Parathyroid adenoma (tissue), 2 donors: Measurements from ENCODE around the gene THRA.

Source experiments
- H2AFZ ChIP-seq: fragments of 300-600 bp; sonication (generic); one replicate; pipeline ENCODE4 v1.7.0; 2017; ENCODE audit warnings: antibody characterized with exemption, mild to moderate bottlenecking
- H3K27ac ChIP-seq: fragments of 300-600 bp; sonication (generic); one replicate; pipeline ENCODE4 v1.7.0; 2017
- H3K27me3 ChIP-seq: fragments of 300-600 bp; sonication (generic); one replicate; pipeline ENCODE4 v1.7.0; 2017; ENCODE audit warnings: low read length; ENCODE audit not compliant: control insufficient read depth, insufficient read depth
- H3K36me3 ChIP-seq: fragments of 300-600 bp; sonication (generic); one replicate; pipeline ENCODE4 v1.7.0; 2017; ENCODE audit warnings: low read length; ENCODE audit not compliant: control insufficient read depth, insufficient read depth
- H3K4me1 ChIP-seq: fragments of 300-600 bp; sonication (generic); one replicate; pipeline ENCODE4 v1.7.0; 2017; ENCODE audit warnings: control low read depth
- H3K4me2 ChIP-seq: fragments of 300-600 bp; sonication (generic); one replicate; pipeline ENCODE4 v1.7.0; 2017; ENCODE audit warnings: low read length
- H3K4me3 ChIP-seq: fragments of 300-600 bp; sonication (generic); one replicate; pipeline ENCODE4 v1.7.0; 2017; ENCODE audit warnings: low read depth, low read length
- H3K79me2 ChIP-seq: fragments of 300-600 bp; sonication (generic); one replicate; pipeline ENCODE4 v1.7.0; 2017; ENCODE audit warnings: control low read depth
- H3K9ac ChIP-seq: fragments of 300-600 bp; sonication (generic); one replicate; pipeline ENCODE4 v1.7.0; 2017; ENCODE audit warnings: mild to moderate bottlenecking
- H3K9me3 ChIP-seq: fragments of 300-600 bp; sonication (generic); one replicate; pipeline ENCODE4 v1.7.0; 2017; ENCODE audit warnings: low read length; ENCODE audit not compliant: control insufficient read depth
- CTCF ChIP-seq: fragments of 300-600 bp; sonication (generic); IDR thresholded peaks from one replicate; pipeline ENCODE4 v1.7.0; 2017; ENCODE audit warnings: antibody characterized with exemption, mild to moderate bottlenecking
- donor health status: primary hyperparathyroidism.

The THRA gene

DNA sequence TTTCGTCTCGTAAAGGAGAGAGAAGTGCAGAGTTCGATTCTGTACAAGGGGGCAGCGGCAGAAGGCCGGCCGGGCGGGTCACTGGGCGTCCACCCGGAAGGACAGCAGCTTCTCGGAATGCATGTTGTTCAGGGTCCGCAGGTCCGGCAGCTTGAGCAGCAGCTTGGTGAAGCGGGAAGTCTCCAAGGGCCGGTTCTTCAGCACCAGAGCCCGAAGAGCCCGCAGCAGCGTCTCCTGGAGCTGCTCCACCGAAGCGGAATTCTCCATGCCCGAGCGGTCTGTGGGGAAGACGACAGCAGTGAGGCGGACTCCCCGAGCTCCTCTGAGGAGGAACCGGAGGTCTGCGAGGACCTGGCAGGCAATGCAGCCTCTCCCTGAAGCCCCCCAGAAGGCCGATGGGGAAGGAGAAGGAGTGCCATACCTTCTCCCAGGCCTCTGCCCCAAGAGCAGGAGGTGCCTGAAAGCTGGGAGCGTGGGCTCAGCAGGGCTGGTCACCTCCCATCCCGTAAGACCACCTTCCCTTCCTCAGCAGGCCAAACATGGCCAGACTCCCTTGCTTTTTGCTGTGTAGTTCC is 30.3 kb downstream of the THRA start:
- Histone ChIP-seq H3K9ac (no peak overlapping the region), H3K36me3 (no peaks in the 10 kb centered on the region), H3K9me3 (no peaks in the 10 kb centered on the region), H3K27me3 (no peaks in the 10 kb centered on the region), H3K79me2 (no peaks in the 10 kb centered on the region), H3K4me2 (no peak overlapping the region), H3K4me3 (no peak overlapping the region), H2AFZ (no peak overlapping the region), H3K27ac (no peak overlapping the region), H3K4me1 (peaks cover 4% of the 10 kb centered on the region)
- TF ChIP-seq CTCF = no peak

DNA sequence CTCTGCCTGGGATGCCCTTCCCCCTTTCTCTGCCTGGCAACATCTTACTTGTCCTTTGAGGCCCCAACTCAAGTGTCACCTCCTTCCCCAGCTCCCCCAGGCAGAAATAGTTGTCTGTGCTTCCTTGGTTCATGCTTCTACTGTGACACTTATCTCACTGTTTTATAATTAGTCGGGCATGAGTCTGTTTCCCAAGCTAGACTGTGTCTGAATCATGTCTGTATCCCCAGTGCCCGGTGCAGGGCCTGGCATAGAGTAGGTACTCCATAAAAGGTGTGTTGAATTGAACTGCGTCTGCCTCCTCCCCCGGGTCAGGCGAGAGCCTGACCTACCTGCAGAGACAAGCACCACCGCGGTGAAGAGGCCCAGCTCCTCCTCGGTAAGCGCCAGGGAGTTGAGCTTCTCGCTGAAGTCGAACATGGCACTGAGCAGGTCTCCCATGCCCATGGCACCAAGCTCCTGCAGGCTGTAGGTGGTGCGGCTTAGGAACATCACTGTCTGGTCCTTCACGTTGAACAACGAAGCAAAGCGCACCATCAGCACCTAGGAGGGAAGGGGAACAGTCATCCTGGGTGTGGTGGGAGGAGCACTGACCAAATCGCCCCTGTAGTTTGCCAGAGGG is 30.9 kb downstream of the THRA start:
- Histone ChIP-seq H2AFZ (no peak overlapping the region), H3K9me3 (no peaks in the 10 kb centered on the region), H3K27ac (no peak overlapping the region), H3K4me2 (no peak overlapping the region), H3K9ac (no peak overlapping the region), H3K4me1 (peaks cover 9% of the 10 kb centered on the region), H3K36me3 (no peaks in the 10 kb centered on the region), H3K27me3 (no peaks in the 10 kb centered on the region), H3K79me2 (no peaks in the 10 kb centered on the region), H3K4me3 (no peak overlapping the region)
- TF ChIP-seq CTCF = no peak

DNA sequence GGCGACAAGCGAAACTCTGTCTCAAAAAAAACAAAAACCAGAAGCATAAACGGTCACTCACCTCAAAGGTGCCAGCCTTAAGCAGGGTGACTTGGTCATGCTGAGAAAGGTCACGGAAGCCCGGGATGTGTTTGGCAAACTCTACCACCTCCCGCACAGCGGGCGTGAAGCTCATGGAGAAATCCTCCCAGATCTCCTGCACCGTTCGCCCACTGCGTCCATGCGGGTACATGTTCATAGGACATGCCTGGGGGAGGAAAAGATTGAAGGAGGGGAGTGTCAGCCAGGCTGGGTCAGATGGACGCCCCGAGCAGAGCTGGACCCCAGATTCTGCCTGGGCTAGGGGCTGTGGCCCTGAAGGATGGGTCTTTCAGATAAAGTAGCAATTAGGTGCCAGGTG is 32.1 kb downstream of the THRA start:
- H3K4me1 ChIP-seq = peaks cover 9% of the 10 kb centered on the region
- H3K9me3 ChIP-seq = no peaks in the 10 kb centered on the region
- no peak overlapping the region for H2AFZ ChIP-seq
- H3K4me2 ChIP-seq = no peak overlapping the region
- no peak for TF ChIP-seq CTCF
- no peak overlapping the region for H3K9ac ChIP-seq
- H3K79me2 ChIP-seq = no peaks in the 10 kb centered on the region
- H3K27ac ChIP-seq = no peak overlapping the region
- H3K4me3 ChIP-seq = no peak overlapping the region
- no peaks in the 10 kb centered on the region for H3K27me3 ChIP-seq
- no peaks in the 10 kb centered on the region for H3K36me3 ChIP-seq

DNA sequence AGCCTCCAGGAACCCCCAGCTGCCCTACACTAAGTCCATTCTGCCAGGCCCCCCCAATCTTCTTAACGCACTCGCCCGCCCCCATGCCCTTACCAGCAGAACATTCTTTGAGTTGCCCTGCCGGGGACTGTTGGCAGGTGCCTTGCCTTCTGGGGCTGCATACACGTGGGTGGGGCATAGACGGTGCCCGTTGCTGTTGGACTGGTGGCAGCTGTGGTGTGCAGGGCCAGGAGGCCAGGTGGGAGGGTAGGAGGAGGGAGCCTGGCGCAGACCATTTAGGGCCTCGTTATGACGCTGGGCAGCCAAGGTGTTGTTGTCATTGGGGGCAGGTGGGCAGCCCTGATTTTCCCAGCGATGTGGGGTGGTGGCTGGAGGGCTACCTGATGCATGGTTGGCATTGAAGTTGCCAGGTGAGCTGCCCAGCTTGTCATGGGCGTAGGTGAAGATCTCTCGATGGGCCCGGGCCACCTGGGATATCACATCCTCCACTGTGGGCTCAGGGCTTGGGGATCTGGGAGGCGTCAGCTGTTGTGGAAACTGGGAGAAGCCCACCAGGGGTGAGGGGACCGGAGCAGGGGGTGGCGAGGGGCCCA is 32.7 kb downstream of the THRA start:
- Histone ChIP-seq H2AFZ (no peak overlapping the region), H3K4me1 (peaks cover 9% of the 10 kb centered on the region), H3K36me3 (no peaks in the 10 kb centered on the region), H3K27ac (no peak overlapping the region), H3K9ac (no peak overlapping the region), H3K4me2 (no peak overlapping the region), H3K4me3 (no peak overlapping the region), H3K27me3 (no peaks in the 10 kb centered on the region), H3K9me3 (no peaks in the 10 kb centered on the region), H3K79me2 (no peaks in the 10 kb centered on the region)
- TF ChIP-seq CTCF = no peak
